D721Med (cell line): ENCODE measurements around the gene KCNK3.
A peak's percentile ranks its signal among the peaks of the same experiment; 100 is the strongest.

Experiments used
- DNase-seq: peaks from one replicate; pipeline ENCODE4 v3.0.0; 2011; ENCODE audit warnings: low spot score; ENCODE audit not compliant: insufficient read length
- FAIRE-seq: peaks from 2 replicates; lab custom pipeline; 2011; peaks lifted over from hg19 to GRCh38; lab: Jason Lieb, UNC
- TF ChIP-seq, protein P1 (sequence below): IDR thresholded peaks from 2 replicates; pipeline ENCODE4 v1.5.1; 2012; ENCODE audit warnings: mild to moderate bottlenecking, control low read depth; ENCODE audit not compliant: insufficient read depth; ENCODE audit errors: missing control alignments

Gene KCNK3

DNA sequence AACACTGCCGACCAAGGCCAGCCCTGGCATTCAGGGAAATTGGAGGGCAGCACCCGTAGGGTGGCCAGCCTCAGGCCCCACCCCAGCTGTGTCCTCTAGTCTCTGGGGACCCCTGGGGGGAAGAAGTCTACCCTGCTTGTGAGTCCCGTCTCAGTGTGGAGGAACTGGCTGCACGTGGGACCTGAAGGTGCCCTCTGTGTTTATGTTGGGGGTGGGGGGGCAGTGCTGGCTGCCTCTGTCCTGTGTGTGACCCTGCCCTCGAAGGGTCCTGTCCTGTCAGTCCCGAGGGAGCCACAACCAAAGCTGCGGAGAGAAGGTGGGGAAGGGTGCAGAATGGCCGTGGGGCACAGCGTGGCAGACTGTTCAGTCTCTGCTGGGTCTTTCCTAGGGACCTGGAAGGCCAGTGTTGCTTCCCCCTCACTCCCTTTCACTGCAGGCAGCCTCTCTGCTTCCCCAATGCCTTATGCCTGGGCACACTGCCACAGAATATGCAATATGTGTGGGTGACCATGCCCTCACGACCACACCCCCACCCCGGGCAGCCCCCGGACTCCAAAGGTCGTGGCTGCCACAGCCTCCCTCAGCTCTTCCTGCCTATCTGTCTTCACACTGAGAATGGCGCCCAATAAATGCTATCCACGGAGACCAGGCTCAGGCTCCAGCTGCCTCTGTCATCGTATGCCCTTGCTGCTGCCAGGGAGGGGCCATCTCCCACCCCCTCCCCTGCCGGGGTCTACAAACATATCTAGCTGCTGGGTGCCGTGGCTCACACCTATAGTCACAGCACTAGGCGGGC, 38.2 kb downstream of the KCNK3 start:
- no peak for FAIRE-seq
- DNase-seq, result no peak
- TF ChIP-seq, protein P1, sequence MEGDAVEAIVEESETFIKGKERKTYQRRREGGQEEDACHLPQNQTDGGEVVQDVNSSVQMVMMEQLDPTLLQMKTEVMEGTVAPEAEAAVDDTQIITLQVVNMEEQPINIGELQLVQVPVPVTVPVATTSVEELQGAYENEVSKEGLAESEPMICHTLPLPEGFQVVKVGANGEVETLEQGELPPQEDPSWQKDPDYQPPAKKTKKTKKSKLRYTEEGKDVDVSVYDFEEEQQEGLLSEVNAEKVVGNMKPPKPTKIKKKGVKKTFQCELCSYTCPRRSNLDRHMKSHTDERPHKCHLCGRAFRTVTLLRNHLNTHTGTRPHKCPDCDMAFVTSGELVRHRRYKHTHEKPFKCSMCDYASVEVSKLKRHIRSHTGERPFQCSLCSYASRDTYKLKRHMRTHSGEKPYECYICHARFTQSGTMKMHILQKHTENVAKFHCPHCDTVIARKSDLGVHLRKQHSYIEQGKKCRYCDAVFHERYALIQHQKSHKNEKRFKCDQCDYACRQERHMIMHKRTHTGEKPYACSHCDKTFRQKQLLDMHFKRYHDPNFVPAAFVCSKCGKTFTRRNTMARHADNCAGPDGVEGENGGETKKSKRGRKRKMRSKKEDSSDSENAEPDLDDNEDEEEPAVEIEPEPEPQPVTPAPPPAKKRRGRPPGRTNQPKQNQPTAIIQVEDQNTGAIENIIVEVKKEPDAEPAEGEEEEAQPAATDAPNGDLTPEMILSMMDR, result no peak

DNA sequence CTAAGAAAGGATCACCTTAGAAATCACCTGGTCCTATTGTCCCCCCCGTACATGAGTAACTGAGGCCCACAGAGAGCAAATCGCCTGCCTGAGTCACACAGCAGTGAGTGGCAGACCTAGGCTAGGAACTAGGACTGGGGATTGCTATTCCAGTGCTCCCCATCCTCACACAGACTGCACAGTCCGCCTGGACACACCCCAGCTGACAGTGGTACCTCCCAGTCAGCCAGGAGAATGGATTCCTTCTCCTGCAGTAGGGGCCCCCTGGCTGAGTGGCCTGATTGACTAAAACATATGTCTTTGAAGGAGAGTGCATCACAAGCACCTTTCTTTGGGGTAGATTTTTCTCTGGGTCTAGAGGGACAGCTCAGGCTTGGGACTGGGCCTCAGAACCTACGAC, 39.2 kb downstream of the KCNK3 start:
- DNase-seq, result no peak
- no peak for FAIRE-seq
- TF ChIP-seq, protein P1, result no peak

DNA sequence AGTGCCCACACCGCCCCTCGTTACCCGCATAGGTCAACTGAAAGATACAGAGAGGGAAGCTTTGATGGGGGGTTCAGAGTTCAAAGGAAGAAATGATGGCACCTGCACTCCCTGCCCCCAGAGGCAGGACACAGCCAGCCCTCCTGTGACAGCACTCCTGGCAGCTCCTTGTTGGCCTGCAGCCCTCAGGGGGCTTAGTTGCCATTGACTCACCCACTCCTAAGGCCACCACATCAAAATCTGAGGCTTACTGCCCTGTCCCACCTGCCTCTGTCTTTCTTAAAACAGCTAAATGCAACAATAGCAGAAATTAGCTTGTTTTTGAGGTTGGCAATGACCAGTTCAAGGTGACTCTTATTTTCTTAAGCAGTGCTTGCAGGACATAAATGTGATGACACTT, 39.9 kb downstream of the KCNK3 start:
- TF ChIP-seq, protein P1, result no peak
- DNase-seq (peak; percentile 12), FAIRE-seq (no peak)

DNA sequence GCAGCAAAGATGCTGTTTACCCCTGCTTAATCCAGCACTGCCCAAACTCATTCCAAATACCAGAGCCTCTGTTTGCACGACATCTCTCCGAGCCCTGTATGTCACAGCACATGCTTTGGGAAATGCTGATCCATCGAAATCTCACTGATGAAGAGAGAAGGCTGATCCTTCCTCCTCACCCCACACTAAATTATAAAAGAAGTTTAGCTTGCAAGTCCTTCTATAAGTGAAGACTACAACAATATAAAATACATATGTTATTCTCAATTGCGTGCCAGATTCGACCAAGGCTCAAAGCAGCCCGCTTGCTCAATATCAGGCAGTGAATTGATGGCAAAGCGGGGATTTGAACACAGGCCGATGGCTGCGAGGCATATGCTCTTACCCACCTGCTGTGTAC, 40.9 kb downstream of the KCNK3 start:
- DNase-seq, result peak; percentile 3
- TF ChIP-seq, protein P1, result no peak
- FAIRE-seq, result no peak

DNA sequence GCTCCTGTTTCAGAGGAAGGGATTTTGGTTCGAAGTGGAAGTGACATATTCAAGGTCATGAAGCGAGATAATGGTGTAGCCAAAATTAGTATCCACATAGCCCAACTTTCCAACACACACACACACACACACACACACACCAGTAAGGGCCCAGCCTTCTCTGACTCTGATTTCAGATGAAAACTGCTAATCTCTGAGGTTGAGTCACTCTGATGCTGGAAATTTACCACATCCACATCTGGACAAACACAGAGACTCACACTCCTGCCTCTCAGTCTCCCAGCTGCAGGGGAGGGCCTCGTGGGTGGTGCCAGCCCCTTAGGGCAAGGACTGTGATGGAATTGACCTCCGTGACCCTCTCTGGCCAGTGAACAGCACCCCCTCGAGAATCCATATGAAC, 42.6 kb downstream of the KCNK3 start:
- DNase-seq (peak; percentile 2), FAIRE-seq (no peak)
- TF ChIP-seq, protein P1, result no peak

DNA sequence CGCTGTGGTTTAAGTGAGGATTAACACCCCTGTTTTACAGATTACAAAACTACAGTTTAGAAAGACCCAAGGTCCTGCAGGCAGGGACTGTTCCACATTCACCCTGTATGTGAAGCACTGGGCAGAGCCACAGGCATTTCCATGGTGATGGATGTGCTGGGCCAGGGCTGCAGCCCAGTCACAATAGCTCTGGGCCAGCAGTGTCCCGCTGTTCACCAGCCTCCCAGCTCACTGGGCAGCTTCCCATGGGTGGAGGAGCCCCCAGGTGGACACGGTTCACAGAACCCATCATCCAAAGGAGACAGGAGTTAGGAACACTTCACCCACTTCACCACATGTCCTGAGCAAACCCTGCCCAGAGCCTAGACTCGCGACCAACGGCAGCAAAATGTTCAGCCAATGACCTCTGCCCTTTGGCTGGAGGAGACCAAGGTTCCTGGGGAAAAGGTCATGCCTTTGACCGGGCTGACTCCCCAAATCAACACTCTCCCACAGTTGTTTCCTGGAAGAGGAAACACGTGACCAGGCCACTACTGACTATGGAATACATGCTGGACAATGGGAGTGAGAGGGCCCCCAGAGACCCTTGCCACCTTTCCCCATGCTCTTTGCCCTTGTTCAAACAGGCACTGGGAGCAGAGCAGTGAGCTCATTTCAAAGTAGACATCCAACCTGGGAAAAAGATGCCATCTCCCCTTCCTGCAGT, 43.5 kb downstream of the KCNK3 start:
- FAIRE-seq, result no peak
- peak; percentile 14 for DNase-seq
- TF ChIP-seq, protein P1, result no peak

DNA sequence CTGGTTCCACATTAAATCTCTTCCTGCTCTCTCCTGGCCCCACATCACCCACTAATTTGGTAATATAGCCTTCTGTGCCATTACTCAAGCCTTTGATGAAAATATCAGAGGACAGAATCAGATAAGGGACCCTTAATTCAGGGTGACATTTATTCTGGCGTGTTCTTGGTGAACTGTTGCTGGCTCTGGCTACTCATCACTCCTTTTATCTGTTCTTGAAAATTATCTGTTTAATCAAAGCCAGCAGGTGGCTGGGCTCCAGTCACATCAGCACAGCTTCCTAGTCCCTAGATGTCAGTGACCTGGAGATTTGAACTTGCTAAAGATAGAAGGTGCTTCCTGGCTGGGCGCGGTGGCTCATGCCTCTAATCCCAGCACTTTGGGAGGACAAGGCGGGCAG, 44.7 kb downstream of the KCNK3 start:
- no peak for DNase-seq
- FAIRE-seq, result no peak

More for the DNA sequence above, 44.7 kb downstream of the KCNK3 start:
- TF ChIP-seq, protein P1, result no peak
